Activated T-helper 2 cell treated with anti-CD3 and anti-CD28 coated beads, Interferon-gamma antibody, Interleukin-2, Interleukin-4, amounts not matched to agents 10 μg/mL and 5 μg/mL and 100 μg/mL, durations not matched to agents 14 hours and 24 hours and 36 hours (primary cell): ENCODE results near the gene HS1BP3. TPM values are rescaled to one million over a fixed set of nuclear protein-coding genes. Genes with fewer than 3 reads are reported as not detected.

Experiments used
- DNase-seq: peaks from one replicate; pipeline ENCODE4 v3.0.0; 2021; ENCODE audit warnings: low spot score
- H3K27ac Mint-ChIP-seq: one replicate; pipeline ENCODE4 v1.8.0; 2021; ENCODE audit warnings: mixed read lengths
- H3K27me3 Mint-ChIP-seq: one replicate; pipeline ENCODE4 v1.8.0; 2021; ENCODE audit warnings: low read depth, mixed read lengths
- H3K36me3 Mint-ChIP-seq: one replicate; pipeline ENCODE4 v1.8.0; 2021; ENCODE audit warnings: low read depth, mixed read lengths
- H3K4me1 Mint-ChIP-seq: one replicate; pipeline ENCODE4 v1.8.0; 2021; ENCODE audit warnings: low read depth, mixed read lengths
- H3K4me3 Mint-ChIP-seq: one replicate; pipeline ENCODE4 v1.8.0; 2021; ENCODE audit warnings: low read depth, mild to moderate bottlenecking, moderate library complexity, mixed read lengths
- H3K9me3 Mint-ChIP-seq: one replicate; pipeline ENCODE4 v1.8.0; 2021; ENCODE audit warnings: mixed read lengths
- intact Hi-C: fragments of 100-400 bp; cut with micrococcal nuclease; formaldehyde crosslinking; loops from one replicate; pipeline ENCODE4 v1.15.1; 2023
- total RNA-seq: library from RNA; stranded (reverse); gene quantifications from 2 replicates; pipeline ENCODE4 v1.2.3, GENCODE V29; 2022

HS1BP3 gene
- total RNA-seq, 1 donor from 2014 or later: 11.9 TPM

GRCh38 chr2:20625491-20626391 is 25.2 kb downstream of the HS1BP3 start:
- no peaks in the 10 kb centered on the region for H3K9me3 Mint-ChIP-seq
- peaks cover 1% of the 10 kb centered on the region for H3K36me3 Mint-ChIP-seq

DNA sequence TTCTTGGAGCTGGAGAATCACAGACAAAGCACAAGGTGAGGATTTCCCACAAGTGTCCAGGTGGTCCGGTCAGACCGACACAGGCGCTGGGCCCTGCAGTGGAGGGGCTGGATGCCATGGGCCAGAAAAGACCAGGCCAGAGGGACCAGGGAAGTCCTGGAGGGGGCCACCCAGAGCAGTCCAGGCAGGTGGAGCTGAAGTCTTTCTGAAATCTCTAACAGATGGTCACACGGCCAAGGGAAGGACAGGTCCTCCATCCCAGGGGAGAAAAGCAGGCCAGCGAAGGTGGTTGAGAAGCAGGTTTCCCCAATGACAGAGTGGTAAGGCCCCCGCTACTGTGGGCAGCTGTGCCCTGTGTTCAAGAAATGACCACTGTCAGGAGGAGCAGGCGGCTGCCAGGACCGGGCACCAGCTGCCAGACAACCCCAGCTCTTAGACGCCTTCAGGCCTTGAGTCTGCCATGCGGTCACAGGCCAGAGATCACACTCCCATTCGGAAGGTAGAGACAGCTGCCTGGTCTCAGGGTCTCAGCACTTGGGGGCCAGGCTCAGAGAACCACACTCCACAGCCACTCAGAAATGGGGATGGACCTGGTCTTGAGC is 25.9 kb downstream of the HS1BP3 start:
- no peaks in the 10 kb centered on the region for H3K4me1 Mint-ChIP-seq
- no peak for DNase-seq
- H3K36me3 Mint-ChIP-seq: peaks cover 4% of the 10 kb centered on the region
- H3K9me3 Mint-ChIP-seq: no peaks in the 10 kb centered on the region
- intact Hi-C loops: no loop called here
- H3K27me3 Mint-ChIP-seq: no peaks in the 10 kb centered on the region
- no peak overlapping the region for H3K4me3 Mint-ChIP-seq
- H3K27ac Mint-ChIP-seq: no peak overlapping the region

More at GRCh38 chr2:20625491-20626391, 25.2 kb downstream of the HS1BP3 start:
- no peaks in the 10 kb centered on the region for H3K4me1 Mint-ChIP-seq
- H3K4me3 Mint-ChIP-seq: no peak overlapping the region
- H3K27me3 Mint-ChIP-seq: no peaks in the 10 kb centered on the region
- intact Hi-C loops: no loop called here
- DNase-seq: no peak
- H3K27ac Mint-ChIP-seq: no peak overlapping the region

- Mint-ChIP-seq H3K27ac (no peak overlapping the region), H3K9me3 (no peaks in the 10 kb centered on the region), H3K4me3 (no peak overlapping the region), H3K36me3 (peaks cover 4% of the 10 kb centered on the region), H3K4me1 (no peaks in the 10 kb centered on the region), H3K27me3 (no peaks in the 10 kb centered on the region)
- no peak for DNase-seq
- intact Hi-C loops: no loop called here
These were observed 26.6 kb downstream of the HS1BP3 start for GRCh38 chr2:20624156-20624883.

DNA sequence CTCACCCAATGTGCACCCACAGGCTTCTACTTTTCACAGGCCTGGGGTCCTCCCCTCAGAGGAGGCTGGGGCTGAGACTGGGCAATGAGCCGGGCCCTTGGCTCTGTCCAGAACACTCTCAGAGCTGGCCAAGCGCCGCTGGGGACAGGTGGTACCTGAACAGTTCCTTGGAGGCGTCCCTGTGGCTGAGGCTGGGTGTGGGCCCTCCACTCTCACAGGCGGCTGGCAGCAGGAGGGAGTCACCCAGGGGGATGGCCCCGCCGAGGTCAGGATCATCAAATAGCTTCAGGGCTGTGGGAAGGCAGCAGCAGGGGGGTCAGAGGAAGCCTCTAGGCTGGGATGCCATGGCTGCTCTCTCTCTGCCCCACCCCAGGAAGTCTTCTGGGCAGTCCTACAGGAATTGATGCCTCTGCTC is 27.1 kb downstream of the HS1BP3 start:
- H3K27ac Mint-ChIP-seq: no peak overlapping the region
- H3K4me3 Mint-ChIP-seq: no peak overlapping the region
- H3K4me1 Mint-ChIP-seq: no peaks in the 10 kb centered on the region
- H3K9me3 Mint-ChIP-seq: no peaks in the 10 kb centered on the region
- no peaks in the 10 kb centered on the region for H3K27me3 Mint-ChIP-seq
- H3K36me3 Mint-ChIP-seq: peaks cover 4% of the 10 kb centered on the region
- no peak for DNase-seq
- intact Hi-C loops: no loop called here

DNA sequence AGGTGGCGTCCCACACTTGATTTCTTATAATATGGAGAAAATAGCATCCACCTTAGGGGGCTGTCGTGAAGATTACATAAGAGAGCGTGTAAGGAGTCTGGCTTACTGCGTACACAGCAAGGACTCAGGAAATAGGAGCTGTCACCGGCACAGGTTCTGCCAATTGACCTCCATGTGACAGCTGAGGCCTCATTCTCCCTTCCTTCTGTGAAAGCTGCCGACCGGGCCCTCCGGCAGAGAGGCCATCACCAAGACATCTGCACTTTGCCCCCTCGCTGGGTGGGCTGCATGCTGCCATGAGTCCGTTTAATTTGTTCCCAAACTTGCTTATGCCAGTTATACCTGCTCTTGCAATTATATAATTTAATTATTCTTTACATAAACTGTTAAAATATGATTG is 27.7 kb downstream of the HS1BP3 start:
- Mint-ChIP-seq H3K4me3 (no peak overlapping the region), H3K27me3 (no peaks in the 10 kb centered on the region), H3K4me1 (no peaks in the 10 kb centered on the region), H3K9me3 (no peaks in the 10 kb centered on the region), H3K27ac (no peak overlapping the region), H3K36me3 (peaks cover 4% of the 10 kb centered on the region)
- no peak for DNase-seq
- intact Hi-C loops: no loop called here

DNA sequence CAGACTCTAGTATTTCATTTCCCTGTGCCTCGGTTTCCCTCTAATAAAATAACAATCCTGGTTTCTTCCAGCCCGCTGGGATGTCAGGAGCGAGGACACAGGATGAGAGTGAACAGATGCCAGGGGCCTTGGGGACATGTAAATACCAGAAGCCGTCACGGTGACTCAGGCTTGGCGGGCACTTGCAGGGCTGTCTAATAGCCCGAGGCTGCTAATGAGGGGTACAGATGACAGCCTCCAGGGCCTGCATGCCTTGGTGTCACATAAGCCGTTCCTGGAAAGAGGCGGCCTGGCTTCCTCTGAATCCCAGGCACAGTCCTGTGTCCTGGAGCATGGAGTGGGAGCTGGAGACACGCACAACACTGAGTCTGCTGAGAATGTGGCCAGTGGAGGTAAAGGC is 28.2 kb downstream of the HS1BP3 start:
- no peak for DNase-seq

DNA sequence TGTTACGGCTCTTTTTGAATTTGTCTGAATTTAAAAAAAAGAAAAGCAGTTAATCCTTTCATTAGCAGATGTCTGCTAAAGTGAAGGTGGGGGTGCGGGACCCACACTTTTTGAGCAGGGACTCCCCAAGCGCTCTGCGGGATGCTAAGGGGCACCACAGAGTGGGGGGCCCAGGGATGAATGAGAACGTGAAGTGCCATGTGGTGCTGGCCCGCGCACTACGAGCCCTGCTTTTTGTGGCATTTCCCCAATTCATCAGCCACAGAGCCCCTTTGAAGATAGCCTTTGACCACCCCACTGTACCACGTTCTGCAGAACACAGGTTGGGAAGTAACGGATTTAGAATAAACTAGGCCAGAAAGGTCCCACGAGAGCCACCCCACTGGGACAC is 28.6 kb downstream of the HS1BP3 start:
- no peak overlapping the region for H3K27ac Mint-ChIP-seq
- DNase-seq: no peak
- peaks cover 4% of the 10 kb centered on the region for H3K36me3 Mint-ChIP-seq

More for the DNA sequence above, 28.2 kb downstream of the HS1BP3 start:
- no peaks in the 10 kb centered on the region for H3K27me3 Mint-ChIP-seq
- H3K4me3 Mint-ChIP-seq: no peak overlapping the region
- no peaks in the 10 kb centered on the region for H3K9me3 Mint-ChIP-seq
- peaks cover 4% of the 10 kb centered on the region for H3K36me3 Mint-ChIP-seq
- no peaks in the 10 kb centered on the region for H3K4me1 Mint-ChIP-seq
- intact Hi-C loops: no loop called here
- no peak overlapping the region for H3K27ac Mint-ChIP-seq

DNA sequence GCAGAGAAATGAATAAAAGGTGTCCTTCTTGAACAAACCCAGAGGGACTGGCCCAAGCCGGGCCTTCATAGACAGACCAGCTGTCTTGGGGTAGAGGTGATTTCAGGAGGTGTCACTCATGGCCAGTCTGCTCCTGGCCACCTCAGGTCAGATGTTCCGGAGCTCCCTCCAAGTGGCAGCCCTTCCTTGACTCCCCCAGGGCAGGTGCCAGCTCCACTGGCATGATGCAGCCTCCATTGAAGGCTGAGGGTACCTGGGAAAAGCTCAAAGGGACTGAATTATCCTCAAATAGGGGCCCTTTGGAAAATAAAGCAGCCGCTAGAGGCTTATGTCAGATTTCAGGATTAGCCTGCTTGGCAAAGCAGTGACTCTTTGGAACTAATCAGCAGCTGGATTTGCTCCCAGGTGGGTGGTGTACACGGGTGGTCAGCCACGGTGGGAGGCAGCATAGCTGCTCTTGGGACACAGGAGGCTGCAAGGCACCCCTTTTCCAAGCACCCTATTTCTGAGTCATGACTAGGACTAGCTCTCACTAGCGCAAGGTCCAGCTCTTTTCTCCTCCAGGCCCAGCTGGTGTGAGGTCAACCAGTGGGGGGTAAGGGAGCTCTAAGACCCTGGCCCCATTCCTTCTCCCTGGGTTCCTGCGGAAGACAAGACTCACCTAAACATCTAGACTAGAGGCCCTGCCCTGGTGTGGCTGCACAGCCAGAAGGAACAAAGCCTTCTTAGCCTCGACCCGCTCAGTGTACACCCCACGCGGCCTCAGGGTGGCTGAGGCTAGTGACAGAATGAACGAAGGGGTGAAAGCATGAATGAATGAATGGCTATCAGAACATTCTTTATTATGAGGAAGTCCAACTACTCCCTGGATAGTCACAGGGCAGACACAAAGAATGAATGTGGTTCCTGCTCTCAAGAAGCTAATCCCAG is 29.3 kb downstream of the HS1BP3 start:
- H3K4me1 Mint-ChIP-seq: no peaks in the 10 kb centered on the region
- no peak overlapping the region for H3K4me3 Mint-ChIP-seq
- H3K27ac Mint-ChIP-seq: no peak overlapping the region
- intact Hi-C loops: no loop called here
- H3K9me3 Mint-ChIP-seq: no peaks in the 10 kb centered on the region
- DNase-seq: no peak
- peaks cover 4% of the 10 kb centered on the region for H3K36me3 Mint-ChIP-seq
- no peaks in the 10 kb centered on the region for H3K27me3 Mint-ChIP-seq

More for the DNA sequence above, 28.6 kb downstream of the HS1BP3 start:
- no peak overlapping the region for H3K4me3 Mint-ChIP-seq
- H3K4me1 Mint-ChIP-seq: no peaks in the 10 kb centered on the region
- H3K9me3 Mint-ChIP-seq: no peaks in the 10 kb centered on the region
- intact Hi-C loops: no loop called here
- no peaks in the 10 kb centered on the region for H3K27me3 Mint-ChIP-seq

DNA sequence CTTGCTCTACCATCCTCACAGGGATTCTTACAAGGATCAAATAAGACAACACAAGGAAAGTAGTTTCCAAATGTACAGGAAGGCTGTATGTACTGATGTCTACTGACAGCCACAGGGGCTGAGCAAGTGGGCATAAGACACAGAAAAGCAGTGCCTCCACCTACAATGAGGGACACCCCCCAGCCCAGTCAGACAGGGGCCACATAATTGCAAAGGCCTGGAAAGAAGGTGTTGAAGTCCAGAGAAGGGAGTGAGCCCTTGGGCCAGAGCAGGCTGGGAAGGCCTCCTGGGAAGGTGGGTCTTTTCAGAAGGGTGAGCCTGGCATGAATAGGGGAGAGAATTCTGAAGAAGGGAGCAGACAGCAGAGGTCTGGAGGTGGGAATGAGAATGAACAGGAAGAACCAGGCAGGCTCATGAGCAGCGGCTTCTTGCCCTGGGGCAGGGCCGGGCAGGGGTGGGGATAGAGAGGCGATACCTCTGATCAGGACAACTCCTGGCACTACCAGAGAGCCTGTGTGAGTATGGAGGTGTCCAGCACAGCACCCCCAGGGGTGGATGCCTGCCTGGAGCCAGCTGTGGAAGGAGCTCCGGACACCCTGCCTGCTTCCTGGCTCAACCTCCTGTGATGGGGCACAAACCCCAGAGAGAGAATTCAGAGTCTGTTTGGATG is 30.1 kb downstream of the HS1BP3 start:
- no peak for DNase-seq
- peaks cover 4% of the 10 kb centered on the region for H3K36me3 Mint-ChIP-seq
- no peak overlapping the region for H3K4me3 Mint-ChIP-seq
- intact Hi-C loops: no loop called here
- no peaks in the 10 kb centered on the region for H3K9me3 Mint-ChIP-seq
- H3K27me3 Mint-ChIP-seq: no peaks in the 10 kb centered on the region
- no peak overlapping the region for H3K27ac Mint-ChIP-seq
- no peaks in the 10 kb centered on the region for H3K4me1 Mint-ChIP-seq

- DNase-seq: no peak
- H3K27me3 Mint-ChIP-seq: no peaks in the 10 kb centered on the region
- intact Hi-C loops: no loop called here
- no peak overlapping the region for H3K4me3 Mint-ChIP-seq
- H3K27ac Mint-ChIP-seq: no peak overlapping the region
- peaks cover 4% of the 10 kb centered on the region for H3K36me3 Mint-ChIP-seq
- H3K4me1 Mint-ChIP-seq: no peaks in the 10 kb centered on the region
- H3K9me3 Mint-ChIP-seq: no peaks in the 10 kb centered on the region
These were observed 30.6 kb downstream of the HS1BP3 start for GRCh38 chr2:20620271-20620681.

GRCh38 chr2:20619624-20620024 is 31.3 kb downstream of the HS1BP3 start:
- DNase-seq: no peak
- peaks cover 4% of the 10 kb centered on the region for H3K36me3 Mint-ChIP-seq
- no peaks in the 10 kb centered on the region for H3K4me1 Mint-ChIP-seq
- H3K9me3 Mint-ChIP-seq: no peaks in the 10 kb centered on the region
- intact Hi-C loops: no loop called here
- no peak overlapping the region for H3K27ac Mint-ChIP-seq
- H3K4me3 Mint-ChIP-seq: no peak overlapping the region
- no peaks in the 10 kb centered on the region for H3K27me3 Mint-ChIP-seq
